ENCODE results near the gene LIPA. TPM values are rescaled to one million over a fixed set of nuclear protein-coding genes. Genes with fewer than 3 reads are reported as not detected.

LIPA gene
- total RNA-seq, 2 donors from 2014 or later: 17.7 to 18.4 TPM

GRCh38 chr10:89175816-89176215 lies 75.8 kb downstream of the LIPA start:
- no peaks in the 10 kb centered on the region for H3K4me1 ChIP-seq (ENCODE audit: control insufficient read depth, insufficient read depth, low read length)
- H3K9me3 Mint-ChIP-seq: peaks cover under 1% of the 10 kb centered on the region
- H3K9ac ChIP-seq (ENCODE audit: extremely low read depth, low read length, poor library complexity, severe bottlenecking): no peak overlapping the region
- TF ChIP-seq CTCF (conservative IDR thresholded peaks at IDR 0.05): no peak
- H3K27ac Mint-ChIP-seq: no peak overlapping the region
- H3K27ac ChIP-seq (ENCODE audit: low read depth, low read length): no peak overlapping the region
- H3K36me3 ChIP-seq (ENCODE audit: control insufficient read depth, insufficient read depth, low read length): no peaks in the 10 kb centered on the region
- no peaks in the 10 kb centered on the region for H3K4me1 Mint-ChIP-seq
- no peak overlapping the region for H3K4me3 ChIP-seq (ENCODE audit: low read length)
- H3K27me3 Mint-ChIP-seq (ENCODE audit: insufficient read depth): no peaks in the 10 kb centered on the region
- H3K36me3 Mint-ChIP-seq (ENCODE audit: low read depth): no peaks in the 10 kb centered on the region
- H3K9me3 ChIP-seq (ENCODE audit: control insufficient read depth, low read length): peaks cover 7% of the 10 kb centered on the region
- no peak for DNase-seq
- H3K4me3 Mint-ChIP-seq: no peak overlapping the region
- H3K27me3 ChIP-seq (ENCODE audit: control insufficient read depth, insufficient read depth, low read length, poor library complexity, severe bottlenecking): no peaks in the 10 kb centered on the region

GRCh38 chr10:89173075-89173474 lies 78.5 kb downstream of the LIPA start:
- H3K27ac Mint-ChIP-seq: no peak overlapping the region
- no peak overlapping the region for H3K27ac ChIP-seq (ENCODE audit: low read depth, low read length)
- H3K36me3 Mint-ChIP-seq (ENCODE audit: low read depth): no peaks in the 10 kb centered on the region
- H3K36me3 ChIP-seq (ENCODE audit: control insufficient read depth, insufficient read depth, low read length): no peaks in the 10 kb centered on the region
- no peak for TF ChIP-seq CTCF (conservative IDR thresholded peaks at IDR 0.05)
- H3K4me3 Mint-ChIP-seq: no peak overlapping the region
- H3K4me3 ChIP-seq (ENCODE audit: low read length): no peak overlapping the region
- no peaks in the 10 kb centered on the region for H3K27me3 ChIP-seq (ENCODE audit: control insufficient read depth, insufficient read depth, low read length, poor library complexity, severe bottlenecking)
- H3K27me3 Mint-ChIP-seq (ENCODE audit: insufficient read depth): no peaks in the 10 kb centered on the region
- no peak overlapping the region for H3K9ac ChIP-seq (ENCODE audit: extremely low read depth, low read length, poor library complexity, severe bottlenecking)
- H3K4me1 Mint-ChIP-seq: no peaks in the 10 kb centered on the region
- no peaks in the 10 kb centered on the region for H3K9me3 Mint-ChIP-seq
- H3K9me3 ChIP-seq (ENCODE audit: control insufficient read depth, low read length): no peaks in the 10 kb centered on the region
- no peak for DNase-seq
- no peaks in the 10 kb centered on the region for H3K4me1 ChIP-seq (ENCODE audit: control insufficient read depth, insufficient read depth, low read length)

GRCh38 chr10:89171996-89172395 lies 79.6 kb downstream of the LIPA start:
- Mint-ChIP-seq H3K4me3 (no peak overlapping the region), H3K4me1 (no peaks in the 10 kb centered on the region), H3K36me3 (ENCODE audit: low read depth) (no peaks in the 10 kb centered on the region), H3K27me3 (ENCODE audit: insufficient read depth) (no peaks in the 10 kb centered on the region), H3K27ac (no peak overlapping the region), H3K9me3 (no peaks in the 10 kb centered on the region)
- H3K9me3 ChIP-seq (ENCODE audit: control insufficient read depth, low read length): no peaks in the 10 kb centered on the region
- H3K9ac ChIP-seq (ENCODE audit: extremely low read depth, low read length, poor library complexity, severe bottlenecking): no peak overlapping the region
- H3K4me3 ChIP-seq (ENCODE audit: low read length): no peak overlapping the region
- DNase-seq: no peak
- no peaks in the 10 kb centered on the region for H3K36me3 ChIP-seq (ENCODE audit: control insufficient read depth, insufficient read depth, low read length)
- H3K4me1 ChIP-seq (ENCODE audit: control insufficient read depth, insufficient read depth, low read length): no peaks in the 10 kb centered on the region
- TF ChIP-seq CTCF (conservative IDR thresholded peaks at IDR 0.05): no peak
- H3K27ac ChIP-seq (ENCODE audit: low read depth, low read length): no peak overlapping the region
- WGBS, 2 experiments (ENCODE audit: insufficient coverage in 1 of 2, insufficient read length in 1 of 2): 91% methylated on average over 4 of the region's 4 CpGs
- no peaks in the 10 kb centered on the region for H3K27me3 ChIP-seq (ENCODE audit: control insufficient read depth, insufficient read depth, low read length, poor library complexity, severe bottlenecking)
